Stimulated activated CD8-positive, alpha-beta memory T cell treated with anti-CD3 and anti-CD28 coated beads, Interleukin-12 subunit alpha, Interleukin-12 subunit beta, amount 100 ng/mL, for 4 hours (primary cell): ENCODE data around the gene TMEM187.

Experiments used
- DNase-seq: peaks from one replicate; pipeline ENCODE4 v3.0.0-alpha.2; 2020; ENCODE audit warnings: low read depth

TMEM187 gene

GRCh38 chrX:154020536-154021115, 48.1 kb downstream of the TMEM187 start:
- no peak for DNase-seq

- no peak for DNase-seq
Measured at GRCh38 chrX:154021131-154021611, 48.6 kb downstream of the TMEM187 start.

- DNase-seq: no peak
Measured at GRCh38 chrX:154022108-154022507, 49.6 kb downstream of the TMEM187 start.

- no peak for DNase-seq
Measured at GRCh38 chrX:154023276-154024000, 50.9 kb downstream of the TMEM187 start.

GRCh38 chrX:154024271-154024670, 51.7 kb downstream of the TMEM187 start:
- no peak for DNase-seq

- no peak for DNase-seq
Measured at GRCh38 chrX:154025230-154025629, 52.7 kb downstream of the TMEM187 start.

GRCh38 chrX:154026136-154027021, 53.8 kb downstream of the TMEM187 start:
- no peak for DNase-seq

GRCh38 chrX:154027022-154027402, 54.5 kb downstream of the TMEM187 start:
- DNase-seq: no peak

GRCh38 chrX:154027986-154028385, 55.4 kb downstream of the TMEM187 start:
- no peak for DNase-seq

- no peak for DNase-seq
Measured at GRCh38 chrX:154028502-154029184, 56.1 kb downstream of the TMEM187 start.

GRCh38 chrX:154029439-154029838, 56.9 kb downstream of the TMEM187 start:
- DNase-seq: no peak

GRCh38 chrX:154030266-154030665, 57.7 kb downstream of the TMEM187 start:
- no peak for DNase-seq

- DNase-seq: no peak
Measured at GRCh38 chrX:154030715-154031305, 58.3 kb downstream of the TMEM187 start.

- DNase-seq: no peak
Measured at GRCh38 chrX:154032160-154032559, 59.6 kb downstream of the TMEM187 start.

- DNase-seq: no peak
Measured at GRCh38 chrX:154032653-154033052, 60.1 kb downstream of the TMEM187 start.
